Measurements from ENCODE around the gene RHOT2. TPM values are rescaled to one million over a fixed set of nuclear protein-coding genes. Genes with fewer than 3 reads are reported as not detected.
A peak's percentile ranks its signal among the peaks of the same experiment; 100 is the strongest.

Gene RHOT2
- 53.9 TPM for polyA plus RNA-seq (2013)

- ChIA-PET CTCF (interaction anchor here (0.8 to 2.4 kb wide), 8 partner anchors 8 to 94 kb away, joined by 3 to 8 read pairs (median 3); partner anchors contain the start of genes METTL26, RHBDL1 and WDR90), POLR2A (no interaction called here)
- WGBS (ENCODE audit: insufficient coverage) = 0% methylated on average over 51 of the region's 78 CpGs
- no peaks in the 10 kb centered on the region for H3K9me3 ChIP-seq (ENCODE audit: control extremely low read depth in 1 of 5, control insufficient read depth in 4 of 5, insufficient read depth in 2 of 5, low read depth in 1 of 5, low read length in 4 of 5)
- peaks cover 2 to 49% (median 28%) of the 10 kb centered on the region in 4 experiments for H3K36me3 ChIP-seq (ENCODE audit: control insufficient read depth in 4 of 4, insufficient read depth in 4 of 4, low read length in 3 of 4)
- no peaks in the 10 kb centered on the region for H3K27me3 ChIP-seq (replicated peaks in 2 of 5; ENCODE audit: control insufficient read depth in 4 of 5, insufficient read depth in 5 of 5, low read length in 4 of 5)
- DNase-seq = peak; percentile 90 to 94 (median 93)
- H3K27ac ChIP-seq (ENCODE audit: insufficient read depth in 1 of 2, low read depth in 1 of 2, low read length in 2 of 2, poor library complexity in 1 of 2, severe bottlenecking in 2 of 2) = peak within 1 kb of the TSS in 1 of 2 experiments; percentile 76
- peak within 1 kb of the TSS; percentile 61 to 92 (median 81) for H3K4me3 ChIP-seq (ENCODE audit: control insufficient read depth in 1 of 7, extremely low read depth in 1 of 7, insufficient read depth in 4 of 7, low read depth in 2 of 7, low read length in 6 of 7)
- peaks cover 0 to 20% (median 16%) of the 10 kb centered on the region in 4 experiments for H3K4me1 ChIP-seq (ENCODE audit: control extremely low read depth in 1 of 4, control insufficient read depth in 4 of 4, insufficient read depth in 4 of 4, low read length in 3 of 4)
Measured at GRCh38 chr16:667780-668518, at the start of gene RHOT2. Gene RHOT2, plus strand, starts transcription at chr16:668132. Its CDS starts 68 bp downstream, at chr16:668200.

GRCh38 chr16:619476-620100 is 48.3 kb upstream of the RHOT2 start:
- no peak overlapping the region for H3K4me3 ChIP-seq (ENCODE audit: control insufficient read depth in 1 of 7, extremely low read depth in 1 of 7, insufficient read depth in 4 of 7, low read depth in 2 of 7, low read length in 6 of 7)

GRCh38 chr16:620700-621525 is 47.0 kb upstream of the RHOT2 start:
- 96% methylated on average over 32 of the region's 41 CpGs for WGBS (ENCODE audit: insufficient coverage)
- ChIA-PET CTCF (interaction anchor here (1.5 kb wide), 1 partner anchor 18 kb away, joined by 3 read pairs; no protein-coding TSS in a partner anchor), POLR2A (interaction anchor here (0.7 kb wide), 1 partner anchor 10 kb away, joined by 4 read pairs; the partner anchor contains the start of gene WFIKKN1)
- no peak overlapping the region for H3K4me3 ChIP-seq (ENCODE audit: control insufficient read depth in 1 of 7, extremely low read depth in 1 of 7, insufficient read depth in 4 of 7, low read depth in 2 of 7, low read length in 6 of 7)
- no peaks in the 10 kb centered on the region for H3K27me3 ChIP-seq (replicated peaks in 2 of 5; ENCODE audit: control insufficient read depth in 4 of 5, insufficient read depth in 5 of 5, low read length in 4 of 5)
- peaks cover 3 to 17% (median 5%) of the 10 kb centered on the region in 4 experiments for H3K36me3 ChIP-seq (ENCODE audit: control insufficient read depth in 4 of 4, insufficient read depth in 4 of 4, low read length in 3 of 4)
- DNase-seq = no peak
- no peaks in the 10 kb centered on the region for H3K9me3 ChIP-seq (ENCODE audit: control extremely low read depth in 1 of 5, control insufficient read depth in 4 of 5, insufficient read depth in 2 of 5, low read depth in 1 of 5, low read length in 4 of 5)
- H3K27ac ChIP-seq (ENCODE audit: insufficient read depth in 1 of 2, low read depth in 1 of 2, low read length in 2 of 2, poor library complexity in 1 of 2, severe bottlenecking in 2 of 2) = no peak overlapping the region
- H3K4me1 ChIP-seq (ENCODE audit: control extremely low read depth in 1 of 4, control insufficient read depth in 4 of 4, insufficient read depth in 4 of 4, low read length in 3 of 4) = no peaks in the 10 kb centered on the region

More at GRCh38 chr16:619476-620100, 48.3 kb upstream of the RHOT2 start:
- Histone ChIP-seq H3K27ac (ENCODE audit: insufficient read depth in 1 of 2, low read depth in 1 of 2, low read length in 2 of 2, poor library complexity in 1 of 2, severe bottlenecking in 2 of 2) (no peak overlapping the region), H3K27me3 (replicated peaks in 2 of 5; ENCODE audit: control insufficient read depth in 4 of 5, insufficient read depth in 5 of 5, low read length in 4 of 5) (no peaks in the 10 kb centered on the region), H3K36me3 (ENCODE audit: control insufficient read depth in 4 of 4, insufficient read depth in 4 of 4, low read length in 3 of 4) (peaks cover 0 to 7% (median 4%) of the 10 kb centered on the region in 4 experiments), H3K4me1 (ENCODE audit: control extremely low read depth in 1 of 4, control insufficient read depth in 4 of 4, insufficient read depth in 4 of 4, low read length in 3 of 4) (no peaks in the 10 kb centered on the region), H3K9me3 (ENCODE audit: control extremely low read depth in 1 of 5, control insufficient read depth in 4 of 5, insufficient read depth in 2 of 5, low read depth in 1 of 5, low read length in 4 of 5) (no peaks in the 10 kb centered on the region)
- POLR2A ChIA-PET = no interaction called here
- no peak for DNase-seq
- 92% methylated on average over 20 of the region's 20 CpGs for WGBS (ENCODE audit: insufficient coverage)
- CTCF ChIA-PET = interaction anchor here (1.0 kb wide), 1 partner anchor 47 kb away, joined by 3 read pairs; no protein-coding TSS in a partner anchor

GRCh38 chr16:621526-622105 is 46.3 kb upstream of the RHOT2 start:
- H3K9me3 ChIP-seq (ENCODE audit: control extremely low read depth in 1 of 5, control insufficient read depth in 4 of 5, insufficient read depth in 2 of 5, low read depth in 1 of 5, low read length in 4 of 5) = no peaks in the 10 kb centered on the region
- H3K27ac ChIP-seq (ENCODE audit: insufficient read depth in 1 of 2, low read depth in 1 of 2, low read length in 2 of 2, poor library complexity in 1 of 2, severe bottlenecking in 2 of 2) = peak overlapping the region in 1 of 2 experiments; percentile 29
- H3K36me3 ChIP-seq (ENCODE audit: control insufficient read depth in 4 of 4, insufficient read depth in 4 of 4, low read length in 3 of 4) = peaks cover 3 to 23% (median 9%) of the 10 kb centered on the region in 4 experiments
- DNase-seq = no peak
- H3K4me1 ChIP-seq (ENCODE audit: control extremely low read depth in 1 of 4, control insufficient read depth in 4 of 4, insufficient read depth in 4 of 4, low read length in 3 of 4) = no peaks in the 10 kb centered on the region
- ChIA-PET POLR2A (no interaction called here), CTCF (interaction anchor here (1.5 kb wide), 1 partner anchor 19 kb away, joined by 3 read pairs; no protein-coding TSS in a partner anchor)
- H3K4me3 ChIP-seq (ENCODE audit: control insufficient read depth in 1 of 7, extremely low read depth in 1 of 7, insufficient read depth in 4 of 7, low read depth in 2 of 7, low read length in 6 of 7) = no peak overlapping the region
- WGBS (ENCODE audit: insufficient coverage) = over 99% methylated on average over 19 of the region's 21 CpGs
- no peaks in the 10 kb centered on the region for H3K27me3 ChIP-seq (replicated peaks in 2 of 5; ENCODE audit: control insufficient read depth in 4 of 5, insufficient read depth in 5 of 5, low read length in 4 of 5)

- ChIA-PET POLR2A (no interaction called here), CTCF (no interaction called here)
- Histone ChIP-seq H3K4me1 (ENCODE audit: control extremely low read depth in 1 of 4, control insufficient read depth in 4 of 4, insufficient read depth in 4 of 4, low read length in 3 of 4) (no peaks in the 10 kb centered on the region), H3K27ac (ENCODE audit: insufficient read depth in 1 of 2, low read depth in 1 of 2, low read length in 2 of 2, poor library complexity in 1 of 2, severe bottlenecking in 2 of 2) (peak overlapping the region in 1 of 2 experiments; percentile 34), H3K4me3 (ENCODE audit: control insufficient read depth in 1 of 7, extremely low read depth in 1 of 7, insufficient read depth in 4 of 7, low read depth in 2 of 7, low read length in 6 of 7) (no peak overlapping the region), H3K27me3 (replicated peaks in 2 of 5; ENCODE audit: control insufficient read depth in 4 of 5, insufficient read depth in 5 of 5, low read length in 4 of 5) (no peaks in the 10 kb centered on the region), H3K36me3 (ENCODE audit: control insufficient read depth in 4 of 4, insufficient read depth in 4 of 4, low read length in 3 of 4) (peaks cover 3 to 30% (median 14%) of the 10 kb centered on the region in 4 experiments), H3K9me3 (ENCODE audit: control extremely low read depth in 1 of 5, control insufficient read depth in 4 of 5, insufficient read depth in 2 of 5, low read depth in 1 of 5, low read length in 4 of 5) (no peaks in the 10 kb centered on the region)
- WGBS (ENCODE audit: insufficient coverage) = 97% methylated on average over 15 of the region's 17 CpGs
- no peak for DNase-seq
Measured at GRCh38 chr16:622920-623280, 45.0 kb upstream of the RHOT2 start.

GRCh38 chr16:624526-625070 is 43.3 kb upstream of the RHOT2 start:
- H3K27me3 ChIP-seq (replicated peaks in 2 of 5; ENCODE audit: control insufficient read depth in 4 of 5, insufficient read depth in 5 of 5, low read length in 4 of 5) = no peaks in the 10 kb centered on the region
- ChIA-PET CTCF (interaction anchor here (1.6 kb wide), 1 partner anchor 24 kb away, joined by 3 read pairs; no protein-coding TSS in a partner anchor), POLR2A (interaction anchor here (0.6 kb wide), 1 partner anchor 11 kb away, joined by 4 read pairs; no protein-coding TSS in a partner anchor)
- no peak overlapping the region for H3K27ac ChIP-seq (ENCODE audit: insufficient read depth in 1 of 2, low read depth in 1 of 2, low read length in 2 of 2, poor library complexity in 1 of 2, severe bottlenecking in 2 of 2)
- H3K36me3 ChIP-seq (ENCODE audit: control insufficient read depth in 4 of 4, insufficient read depth in 4 of 4, low read length in 3 of 4) = peaks cover 2 to 42% (median 18%) of the 10 kb centered on the region in 4 experiments
- DNase-seq = no peak
- no peak overlapping the region for H3K4me3 ChIP-seq (ENCODE audit: control insufficient read depth in 1 of 7, extremely low read depth in 1 of 7, insufficient read depth in 4 of 7, low read depth in 2 of 7, low read length in 6 of 7)
- H3K4me1 ChIP-seq (ENCODE audit: control extremely low read depth in 1 of 4, control insufficient read depth in 4 of 4, insufficient read depth in 4 of 4, low read length in 3 of 4) = no peaks in the 10 kb centered on the region
- no peaks in the 10 kb centered on the region for H3K9me3 ChIP-seq (ENCODE audit: control extremely low read depth in 1 of 5, control insufficient read depth in 4 of 5, insufficient read depth in 2 of 5, low read depth in 1 of 5, low read length in 4 of 5)
- WGBS (ENCODE audit: insufficient coverage) = 93% methylated on average over 7 of the region's 10 CpGs
